ENCODE results near the gene ATP8A2.

DNA sequence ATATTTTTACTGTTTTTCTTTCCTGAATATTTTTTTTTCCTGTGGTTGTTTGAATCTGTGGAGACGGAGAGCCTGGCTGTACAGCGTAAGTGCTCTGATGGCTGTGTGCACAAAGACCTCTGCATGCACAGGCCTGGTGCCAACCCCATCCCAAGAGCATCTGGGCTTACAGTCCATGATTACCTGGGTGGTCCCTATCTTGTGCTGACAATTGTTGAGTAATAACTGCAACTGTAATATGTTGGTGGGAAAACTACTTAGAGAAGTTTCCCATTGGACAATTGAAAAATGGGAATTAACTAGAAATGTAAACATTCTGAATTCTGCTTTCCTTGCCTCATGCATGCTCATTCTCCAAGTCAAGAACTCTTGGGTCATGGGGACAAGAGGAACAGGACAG, 411.3 kb downstream of the ATP8A2 start:
- TF ChIP-seq, protein P1, sequence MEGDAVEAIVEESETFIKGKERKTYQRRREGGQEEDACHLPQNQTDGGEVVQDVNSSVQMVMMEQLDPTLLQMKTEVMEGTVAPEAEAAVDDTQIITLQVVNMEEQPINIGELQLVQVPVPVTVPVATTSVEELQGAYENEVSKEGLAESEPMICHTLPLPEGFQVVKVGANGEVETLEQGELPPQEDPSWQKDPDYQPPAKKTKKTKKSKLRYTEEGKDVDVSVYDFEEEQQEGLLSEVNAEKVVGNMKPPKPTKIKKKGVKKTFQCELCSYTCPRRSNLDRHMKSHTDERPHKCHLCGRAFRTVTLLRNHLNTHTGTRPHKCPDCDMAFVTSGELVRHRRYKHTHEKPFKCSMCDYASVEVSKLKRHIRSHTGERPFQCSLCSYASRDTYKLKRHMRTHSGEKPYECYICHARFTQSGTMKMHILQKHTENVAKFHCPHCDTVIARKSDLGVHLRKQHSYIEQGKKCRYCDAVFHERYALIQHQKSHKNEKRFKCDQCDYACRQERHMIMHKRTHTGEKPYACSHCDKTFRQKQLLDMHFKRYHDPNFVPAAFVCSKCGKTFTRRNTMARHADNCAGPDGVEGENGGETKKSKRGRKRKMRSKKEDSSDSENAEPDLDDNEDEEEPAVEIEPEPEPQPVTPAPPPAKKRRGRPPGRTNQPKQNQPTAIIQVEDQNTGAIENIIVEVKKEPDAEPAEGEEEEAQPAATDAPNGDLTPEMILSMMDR (conservative IDR thresholded peaks at IDR 0.05), result no peak
- TF ChIP-seq EZH2 (IDR thresholded peaks at IDR 0.05; ENCODE audit: low read depth), result no peak
